A673 (cell line): ENCODE results near the gene CCR2.

Experiments used
- CTCF ChIP-seq: fragments of 300-800, 200-600 bp; sonication (generic); conservative IDR thresholded peaks from 2 replicates; pipeline ENCODE4 v1.5.1; 2017; ENCODE audit warnings: low read depth, mild to moderate bottlenecking, antibody characterized with exemption, low read length, moderate library complexity, mixed read lengths
- EZH2 ChIP-seq: fragments of 200-600 bp; sonication (generic); IDR thresholded peaks from 2 replicates; pipeline ENCODE4 v1.6.1; 2017; ENCODE audit warnings: borderline replicate concordance, low read depth, mild to moderate bottlenecking, mixed read lengths, antibody characterized with exemption, low read length; ENCODE audit not compliant: poor library complexity, severe bottlenecking

- no peak for TF ChIP-seq CTCF
- no peak for TF ChIP-seq EZH2
Observed at GRCh38 chr3:46354984-46355383, 1.1 kb downstream of the CCR2 start.
